Activated CD8-positive, alpha-beta T cell treated with anti-CD3 and anti-CD28 coated beads, Interleukin-2, amount 10 ng/mL, durations not matched to agents 7 days and 5 days (primary cell): Measurements from ENCODE around the gene FOXA2. TPM values are rescaled to one million over a fixed set of nuclear protein-coding genes. Genes with fewer than 3 reads are reported as not detected.

Source experiments
- ATAC-seq: fragments of 150-1000 bp; cut with Tn5 transposase; one replicate; pipeline ENCODE4 v1.10.0; 2021; ENCODE audit warnings: moderate library complexity
- CTCF ChIA-PET: fragments of 350-600 bp; sonication (Branson Sonifier 250); formaldehyde crosslinking; loops from one replicate; lab custom pipeline; 2021; ENCODE audit warnings: antibody characterized with exemption; lab: Charles Lee
- POLR2A ChIA-PET: fragments of 350-600 bp; sonication (Branson Sonifier 250); formaldehyde crosslinking; loops from one replicate; lab custom pipeline; 2021; ENCODE audit warnings: antibody characterized with exemption; lab: Charles Lee
- DNase-seq: peaks from one replicate; pipeline ENCODE4 v3.0.0-alpha.2; 2020
- H3K27ac Mint-ChIP-seq: one replicate; pipeline ENCODE4 v1.8.0; 2021; ENCODE audit warnings: mild to moderate bottlenecking, mixed read lengths
- H3K27me3 Mint-ChIP-seq: one replicate; pipeline ENCODE4 v1.8.0; 2021; ENCODE audit warnings: low read depth, mixed read lengths
- H3K36me3 Mint-ChIP-seq: one replicate; pipeline ENCODE4 v1.8.0; 2021; ENCODE audit warnings: low read depth, mixed read lengths
- H3K4me1 Mint-ChIP-seq: one replicate; pipeline ENCODE4 v1.8.0; 2021; ENCODE audit warnings: low read depth, mixed read lengths
- H3K4me3 Mint-ChIP-seq: one replicate; pipeline ENCODE4 v1.8.0; 2021; ENCODE audit warnings: mild to moderate bottlenecking, mixed read lengths
- H3K9me3 Mint-ChIP-seq: one replicate; pipeline ENCODE4 v1.8.0; 2022; ENCODE audit warnings: mixed read lengths; ENCODE audit not compliant: insufficient read depth
- total RNA-seq, 2 experiments: library from RNA; stranded (reverse); gene quantifications; one replicate each; pipeline ENCODE4 v1.2.3, GENCODE V29; 2021

The FOXA2 gene
- total RNA-seq, 2 experiments from 2014 or later = not detected

DNA sequence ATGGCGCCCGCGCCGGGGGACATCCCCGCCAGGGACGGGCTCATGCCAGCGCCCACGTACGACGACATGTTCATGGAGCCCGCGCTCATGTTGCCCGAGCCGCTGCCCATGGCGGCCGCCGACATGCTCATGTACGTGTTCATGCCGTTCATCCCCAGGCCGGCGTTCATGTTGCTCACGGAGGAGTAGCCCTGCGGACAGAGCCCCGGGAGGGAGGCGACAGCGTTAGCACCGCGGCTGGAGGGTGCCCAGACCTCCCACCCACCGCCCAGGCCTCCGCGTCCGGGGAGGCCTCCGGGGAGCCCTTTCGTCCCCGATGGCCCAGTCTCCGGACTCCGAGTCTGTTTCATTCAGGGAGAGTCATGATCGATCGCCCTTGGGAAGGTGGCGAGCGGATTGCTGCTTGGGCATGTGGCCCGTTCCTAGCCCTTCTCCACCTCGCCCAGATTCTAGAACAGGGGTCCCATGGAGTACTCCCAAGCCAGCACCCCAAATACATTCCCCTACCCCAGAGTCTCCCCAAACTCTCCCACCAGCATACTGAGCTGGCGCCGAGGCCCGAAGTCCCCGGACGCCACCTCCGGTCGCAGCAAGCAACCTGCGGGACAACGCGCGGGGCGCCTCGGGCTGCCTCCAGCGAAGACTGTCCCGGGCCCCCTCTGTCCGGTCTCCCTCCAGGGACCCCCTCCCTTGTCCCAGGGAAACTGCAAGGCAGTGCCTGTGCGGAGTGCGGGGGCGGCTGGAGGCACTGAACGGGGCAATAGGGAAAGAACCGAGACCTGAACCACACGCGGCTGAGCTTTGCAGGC is 1.2 kb downstream of the FOXA2 start:
- peaks cover 4% of the 10 kb centered on the region for H3K9me3 Mint-ChIP-seq
- H3K4me3 Mint-ChIP-seq = no peak overlapping the region
- H3K36me3 Mint-ChIP-seq = peaks cover 11% of the 10 kb centered on the region

DNA sequence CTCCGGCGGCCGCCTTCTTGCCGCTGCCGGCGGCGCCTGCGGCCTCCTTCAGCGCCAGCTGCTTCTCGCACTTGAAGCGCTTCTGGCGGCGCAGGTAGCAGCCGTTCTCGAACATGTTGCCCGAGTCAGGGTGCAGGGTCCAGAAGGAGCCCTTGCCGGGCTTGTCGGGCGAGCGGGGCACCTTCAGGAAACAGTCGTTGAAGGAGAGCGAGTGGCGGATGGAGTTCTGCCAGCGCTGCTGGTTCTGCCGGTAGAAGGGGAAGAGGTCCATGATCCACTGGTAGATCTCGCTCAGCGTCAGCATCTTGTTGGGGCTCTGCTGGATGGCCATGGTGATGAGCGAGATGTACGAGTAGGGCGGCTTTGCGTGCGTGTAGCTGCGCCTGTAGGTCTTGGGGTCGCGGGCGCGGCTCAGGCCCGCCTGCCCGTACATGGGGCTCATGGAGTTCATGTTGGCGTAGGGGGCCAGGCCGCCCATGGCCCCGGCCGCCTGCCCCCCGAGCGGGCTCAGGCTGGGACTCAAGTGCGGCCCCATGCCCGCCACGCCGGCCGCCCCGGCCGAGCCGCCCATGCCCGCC is 1.9 kb downstream of the FOXA2 start:
- no peak for DNase-seq
- POLR2A ChIA-PET = no interaction called here
- ATAC-seq = no peak
- H3K4me3 Mint-ChIP-seq = no peak overlapping the region
- CTCF ChIA-PET = no interaction called here
- H3K36me3 Mint-ChIP-seq = peaks cover 16% of the 10 kb centered on the region
- H3K27ac Mint-ChIP-seq = no peak overlapping the region
- peaks cover 4% of the 10 kb centered on the region for H3K9me3 Mint-ChIP-seq
- H3K4me1 Mint-ChIP-seq = peaks cover 2% of the 10 kb centered on the region
- H3K27me3 Mint-ChIP-seq = peaks cover 79% of the 10 kb centered on the region

More for the DNA sequence above, 1.2 kb downstream of the FOXA2 start:
- CTCF ChIA-PET = no interaction called here
- Mint-ChIP-seq H3K27ac (peak overlapping the region; percentile 57), H3K4me1 (peaks cover 2% of the 10 kb centered on the region), H3K27me3 (peaks cover 77% of the 10 kb centered on the region)
- ATAC-seq (no peak), DNase-seq (no peak)
- POLR2A ChIA-PET = no interaction called here

DNA sequence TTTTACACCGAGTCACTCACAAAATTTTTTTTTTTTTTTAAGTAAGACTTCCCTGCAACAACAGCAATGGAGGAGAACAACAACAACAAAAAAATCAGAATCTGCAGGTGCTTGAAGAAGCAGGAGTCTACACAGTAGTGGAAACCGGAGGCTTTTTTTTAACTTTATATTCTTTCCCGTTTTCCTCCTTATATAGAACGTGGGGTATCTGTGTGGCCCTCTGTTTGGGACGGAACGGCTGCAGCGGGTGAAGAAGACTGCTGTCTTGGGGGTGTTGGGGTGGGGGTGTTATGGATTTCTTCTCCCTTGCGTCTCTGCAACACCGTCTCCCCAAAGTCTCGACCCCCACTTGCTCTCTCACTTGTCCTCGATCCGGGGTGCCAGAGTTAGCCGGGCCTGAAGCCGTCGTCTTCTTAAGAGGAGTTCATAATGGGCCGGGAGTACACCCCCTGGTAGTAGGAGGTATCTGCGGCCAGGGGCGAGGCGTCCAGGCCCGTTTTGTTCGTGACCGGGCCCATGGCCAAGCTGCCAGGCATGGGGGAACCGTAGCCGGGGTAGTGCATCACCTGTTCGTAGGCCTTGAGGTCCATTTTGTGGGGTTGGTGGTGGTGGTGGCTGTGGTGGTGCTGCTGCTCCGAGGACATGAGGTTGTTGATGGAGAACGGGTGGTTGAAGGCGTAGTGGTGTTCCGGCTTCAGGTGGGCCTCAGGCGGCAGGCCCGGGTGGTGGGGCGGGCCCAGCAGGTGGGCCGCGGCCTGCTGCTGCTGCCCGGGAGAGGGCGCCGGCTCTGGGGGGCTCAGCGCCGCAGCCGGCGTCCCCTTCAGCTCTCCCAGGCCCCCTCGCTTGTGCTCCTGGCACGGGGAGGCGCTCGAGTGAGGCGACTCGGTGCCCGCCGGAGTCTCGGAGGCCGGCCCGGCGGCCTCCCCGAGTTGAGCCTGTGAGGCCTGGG is 2.7 kb downstream of the FOXA2 start:
- POLR2A ChIA-PET = no interaction called here
- ATAC-seq = no peak
- Mint-ChIP-seq H3K27me3 (peaks cover 78% of the 10 kb centered on the region), H3K27ac (peak overlapping the region; percentile 65), H3K4me3 (peak overlapping the region; percentile 46), H3K36me3 (peaks cover 16% of the 10 kb centered on the region), H3K9me3 (peaks cover 4% of the 10 kb centered on the region), H3K4me1 (peaks cover 2% of the 10 kb centered on the region)
- CTCF ChIA-PET = no interaction called here
- no peak for DNase-seq

DNA sequence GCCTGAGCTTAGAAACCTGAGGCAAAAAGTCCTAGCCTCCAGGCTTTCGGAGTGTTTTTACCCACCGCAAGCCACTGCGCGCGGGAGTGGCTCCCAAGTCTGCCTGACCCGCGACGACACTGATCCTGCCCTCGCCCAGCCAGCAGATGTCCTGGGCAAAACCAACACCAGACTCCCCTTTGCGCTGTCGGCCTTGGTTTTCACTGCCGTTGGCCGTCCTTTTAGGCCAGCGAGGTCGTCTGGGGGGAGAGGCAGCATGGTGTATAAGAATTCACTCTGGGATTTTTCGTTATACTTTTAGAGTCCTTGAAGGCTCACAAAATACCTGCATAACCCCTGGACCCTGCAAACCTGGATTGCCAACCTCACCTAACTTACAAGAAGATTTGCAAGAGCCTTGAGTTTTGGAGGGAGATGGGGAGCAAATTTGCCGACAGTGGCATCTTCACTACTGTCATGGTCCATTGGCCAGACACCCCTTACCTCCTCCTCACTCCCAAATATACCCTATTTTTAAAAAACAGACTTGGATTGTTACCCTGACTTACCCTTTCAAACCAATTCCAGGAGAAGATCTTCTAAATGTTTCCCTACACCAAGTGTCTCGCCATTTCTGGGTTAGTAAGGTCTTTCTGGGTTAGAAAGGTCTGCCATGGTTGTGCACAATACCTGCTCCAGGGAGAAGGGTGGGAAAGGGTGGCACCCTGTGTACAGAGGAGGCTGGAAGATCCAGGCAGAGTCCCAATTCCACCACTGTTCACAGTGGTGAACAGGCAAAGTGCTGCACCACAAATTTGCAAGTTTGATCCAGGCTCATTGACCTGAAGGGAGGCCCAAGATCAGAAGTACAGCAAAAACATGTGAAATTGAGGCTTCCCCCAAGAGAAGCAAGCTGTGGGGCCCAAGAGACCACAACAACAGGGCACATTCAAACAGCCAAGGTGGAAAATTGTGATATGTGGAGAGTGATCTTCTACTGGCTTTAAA is 4.4 kb downstream of the FOXA2 start:
- ATAC-seq (no peak), DNase-seq (no peak)
- CTCF ChIA-PET = interaction anchor here (1.0 kb wide), 1 partner anchor 16 kb away, joined by 3 read pairs; no protein-coding TSS in a partner anchor
- peaks cover 14% of the 10 kb centered on the region for H3K36me3 Mint-ChIP-seq
- no peak overlapping the region for H3K4me3 Mint-ChIP-seq
- POLR2A ChIA-PET = no interaction called here
- peaks cover 4% of the 10 kb centered on the region for H3K9me3 Mint-ChIP-seq
- no peak overlapping the region for H3K27ac Mint-ChIP-seq
- peaks cover 10% of the 10 kb centered on the region for H3K4me1 Mint-ChIP-seq
- peaks cover 79% of the 10 kb centered on the region for H3K27me3 Mint-ChIP-seq

DNA sequence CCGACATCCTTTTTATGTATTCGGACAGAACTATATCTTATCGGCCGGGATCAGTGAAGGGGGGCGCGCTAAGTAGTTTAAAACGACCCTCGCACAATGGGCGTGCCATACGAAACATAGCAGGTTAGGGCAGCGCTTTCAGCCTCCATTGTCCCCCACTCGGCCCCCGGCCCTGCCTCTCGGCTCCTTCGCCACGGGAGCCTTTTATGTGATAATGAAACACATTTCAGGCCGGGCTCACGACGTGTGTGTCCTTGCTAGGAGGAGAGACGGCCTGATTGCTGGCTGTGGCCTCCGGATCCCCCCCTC is 5.3 kb downstream of the FOXA2 start:
- peaks cover 4% of the 10 kb centered on the region for H3K9me3 Mint-ChIP-seq
- peaks cover 82% of the 10 kb centered on the region for H3K27me3 Mint-ChIP-seq
- CTCF ChIA-PET = interaction anchor here (1.0 kb wide), 1 partner anchor 16 kb away, joined by 3 read pairs; no protein-coding TSS in a partner anchor
- POLR2A ChIA-PET = no interaction called here
- H3K4me1 Mint-ChIP-seq = peaks cover 11% of the 10 kb centered on the region
- H3K27ac Mint-ChIP-seq = no peak overlapping the region
- no peak overlapping the region for H3K4me3 Mint-ChIP-seq
- ATAC-seq (no peak), DNase-seq (no peak)
- H3K36me3 Mint-ChIP-seq = peaks cover 14% of the 10 kb centered on the region

DNA sequence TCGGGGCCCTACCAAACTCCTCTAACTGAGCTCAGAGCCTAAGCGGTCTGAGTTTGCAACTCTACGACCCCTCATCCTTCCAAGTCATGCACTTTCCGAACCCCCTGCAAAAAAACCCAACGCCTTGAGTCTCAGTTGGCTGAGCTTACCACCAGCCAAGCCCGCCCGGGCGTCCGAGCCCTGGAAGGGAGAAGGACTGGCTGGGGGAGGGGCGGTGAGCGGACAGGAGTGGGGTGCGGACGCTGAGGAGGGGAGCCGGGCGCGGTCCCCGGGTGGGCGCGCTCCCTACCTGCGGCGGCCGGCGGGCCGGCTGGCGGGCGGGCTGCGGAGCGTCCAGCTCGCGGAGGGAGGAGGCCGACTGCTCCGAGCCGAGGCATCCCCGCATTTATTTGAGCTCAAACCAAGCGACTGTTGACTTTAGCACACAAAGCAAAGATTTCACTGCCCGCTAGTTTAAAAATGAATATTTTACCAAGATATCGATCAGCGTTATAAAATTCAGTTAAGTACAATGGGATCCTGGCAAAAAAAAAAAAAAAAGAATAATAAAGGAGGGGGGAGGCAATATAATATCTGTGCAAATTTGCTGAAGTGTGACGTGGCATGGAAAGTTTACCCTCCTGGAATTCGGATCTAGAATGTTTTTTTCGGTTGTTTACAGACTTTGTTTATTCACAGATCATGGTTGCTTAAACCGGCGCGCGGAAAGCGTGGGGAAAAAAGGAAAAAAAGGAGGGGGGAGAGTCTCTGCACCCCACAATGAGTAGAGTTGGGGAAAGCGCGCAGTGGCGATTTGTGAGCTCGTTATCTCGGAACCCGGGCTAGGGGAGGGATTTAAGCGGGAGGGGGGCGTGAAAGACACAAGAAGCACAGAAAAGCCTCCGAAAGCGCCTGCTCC is 5.9 kb downstream of the FOXA2 start:
- no peak for DNase-seq
- no peak overlapping the region for H3K27ac Mint-ChIP-seq
- ChIA-PET POLR2A (no interaction called here), CTCF (interaction anchor here (0.9 to 1.0 kb wide), 2 partner anchors 9 to 15 kb away, joined by 3 read pairs; no protein-coding TSS in a partner anchor)
- peaks cover 79% of the 10 kb centered on the region for H3K27me3 Mint-ChIP-seq
- peaks cover 4% of the 10 kb centered on the region for H3K9me3 Mint-ChIP-seq
- ATAC-seq = no peak
- H3K4me3 Mint-ChIP-seq = peak overlapping the region; percentile 8
- peaks cover 14% of the 10 kb centered on the region for H3K36me3 Mint-ChIP-seq
- peaks cover 11% of the 10 kb centered on the region for H3K4me1 Mint-ChIP-seq

DNA sequence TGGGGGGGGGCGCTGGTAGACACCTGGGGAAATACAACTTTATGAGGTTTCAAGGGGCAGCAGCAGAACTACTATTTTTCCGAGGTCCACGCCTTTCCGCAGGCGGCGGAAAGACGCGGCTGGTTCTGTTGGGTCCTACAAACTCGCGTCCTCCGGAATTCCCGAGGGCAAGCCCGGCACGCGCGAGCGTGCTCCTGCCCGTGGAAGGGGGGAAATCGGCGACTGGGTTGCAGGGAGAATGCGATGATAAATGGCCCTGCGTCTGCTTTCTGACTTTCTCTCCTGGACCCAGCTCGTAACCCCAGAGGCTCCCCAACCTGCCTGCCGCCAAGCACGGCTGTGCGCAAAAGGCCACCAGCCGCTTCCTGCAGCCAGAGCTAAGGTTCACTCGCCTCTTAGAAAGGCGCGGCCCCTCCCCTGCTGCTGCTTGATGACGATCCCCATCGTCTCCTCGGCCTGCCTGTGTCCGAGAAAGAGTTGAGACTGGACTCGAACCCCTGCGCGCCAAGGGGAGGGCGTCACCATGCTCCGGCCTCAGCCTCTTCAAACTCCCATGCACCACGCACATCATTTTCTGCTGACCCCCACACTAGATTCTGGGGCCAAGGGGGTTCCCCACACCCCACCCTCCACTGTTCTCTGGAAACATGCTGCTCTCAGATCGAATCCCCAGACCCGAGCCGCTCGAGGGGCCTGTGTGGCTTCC is 6.7 kb downstream of the FOXA2 start:
- ChIA-PET CTCF (interaction anchor here (0.9 to 1.4 kb wide), 2 partner anchors 9 kb away, joined by 3 read pairs; no protein-coding TSS in a partner anchor), POLR2A (no interaction called here)
- peaks cover 11% of the 10 kb centered on the region for H3K4me1 Mint-ChIP-seq
- H3K9me3 Mint-ChIP-seq = peaks cover 4% of the 10 kb centered on the region
- no peak for ATAC-seq
- peaks cover 12% of the 10 kb centered on the region for H3K36me3 Mint-ChIP-seq
- no peak overlapping the region for H3K27ac Mint-ChIP-seq
- peaks cover 78% of the 10 kb centered on the region for H3K27me3 Mint-ChIP-seq
- H3K4me3 Mint-ChIP-seq = peak overlapping the region; percentile 8
- DNase-seq = no peak

DNA sequence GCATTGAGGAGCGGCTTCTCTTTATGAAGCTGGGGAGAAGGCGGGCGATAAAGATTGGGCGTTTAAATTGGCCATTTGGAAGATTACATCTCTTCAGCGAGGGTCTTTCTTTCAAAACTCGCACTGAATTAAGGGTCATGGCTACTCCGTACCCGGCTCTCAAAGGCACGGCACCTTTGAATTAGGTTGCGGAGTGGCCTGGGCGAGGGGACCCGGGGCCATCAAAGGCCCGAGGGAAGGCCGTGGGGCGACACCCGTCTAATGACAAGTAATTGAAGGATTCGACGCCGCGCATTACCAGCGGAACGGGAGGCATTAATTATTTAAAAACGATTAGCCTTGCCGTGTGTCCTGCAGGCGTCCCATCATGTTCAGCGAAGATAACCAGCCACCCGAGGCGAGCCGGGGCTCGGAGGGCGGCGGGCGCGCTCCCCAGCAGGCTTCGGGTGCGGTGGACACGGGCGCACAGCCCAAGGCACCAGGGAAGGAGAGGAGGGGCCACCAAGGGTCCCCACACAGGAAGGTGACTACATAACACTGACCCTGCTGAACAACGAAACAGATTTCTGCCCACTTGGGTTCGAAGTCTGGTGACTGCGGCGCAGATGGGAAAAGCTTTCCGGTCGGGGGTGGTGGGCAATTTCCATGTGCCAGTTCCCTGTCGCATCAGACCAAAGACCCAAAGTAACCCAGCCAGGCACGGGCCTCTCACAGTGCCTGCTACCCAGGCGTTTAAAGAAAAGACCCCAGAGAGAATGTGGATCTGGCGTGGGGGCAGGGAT is 7.4 kb downstream of the FOXA2 start:
- ChIA-PET CTCF (interaction anchor here (1.4 kb wide), 1 partner anchor 9 kb away, joined by 3 read pairs; no protein-coding TSS in a partner anchor), POLR2A (no interaction called here)
- DNase-seq = no peak
- ATAC-seq = no peak
- Mint-ChIP-seq H3K27ac (no peak overlapping the region), H3K4me1 (peaks cover 11% of the 10 kb centered on the region), H3K9me3 (peaks cover 4% of the 10 kb centered on the region), H3K4me3 (no peak overlapping the region), H3K27me3 (peaks cover 81% of the 10 kb centered on the region), H3K36me3 (peaks cover 12% of the 10 kb centered on the region)

DNA sequence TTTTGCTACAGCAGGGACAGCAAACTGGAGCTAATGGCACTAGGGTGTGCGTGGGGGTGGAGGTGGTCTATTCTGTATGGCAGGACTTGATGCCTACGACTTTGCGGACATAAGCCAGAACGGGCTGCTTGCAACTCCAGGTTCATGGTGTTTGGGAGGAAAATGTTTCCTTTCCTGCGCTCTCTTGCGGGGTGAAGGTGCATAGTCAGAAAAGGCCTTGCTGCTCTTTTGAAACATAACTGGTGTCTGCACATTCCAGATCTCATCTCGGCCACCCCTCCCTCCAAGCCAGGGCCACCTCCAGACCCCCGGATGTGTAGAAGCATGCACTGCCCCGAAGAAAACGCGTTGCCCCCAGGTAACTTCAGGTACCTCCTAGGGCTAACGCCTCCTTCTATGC is 8.1 kb downstream of the FOXA2 start:
- Mint-ChIP-seq H3K36me3 (peaks cover 9% of the 10 kb centered on the region), H3K4me3 (no peak overlapping the region), H3K27ac (no peak overlapping the region), H3K27me3 (peaks cover 81% of the 10 kb centered on the region), H3K4me1 (peaks cover 9% of the 10 kb centered on the region), H3K9me3 (peaks cover 4% of the 10 kb centered on the region)
- ChIA-PET CTCF (interaction anchor here (1.4 kb wide), 1 partner anchor 10 kb away, joined by 3 read pairs; no protein-coding TSS in a partner anchor), POLR2A (no interaction called here)
- ATAC-seq (no peak), DNase-seq (no peak)
